VCaP (cell line): ENCODE data around the gene MEIOC.
A peak's percentile ranks its signal among the peaks of the same experiment; 100 is the strongest.
"Not testable (repeated sequence)": the region's sequence is repeated elsewhere in the genome, so short reads cannot be mapped to it uniquely, and the experiment has no call there.

Source experiments
- H3K27ac ChIP-seq: fragments of 450-650 bp; 2 replicates; pipeline ENCODE4 v1.5.1; 2017
- CTCF ChIP-seq: fragments of 450-650 bp; conservative IDR thresholded peaks from 2 replicates; pipeline ENCODE4 v1.5.1; 2017; ENCODE audit warnings: mild to moderate bottlenecking, moderate library complexity

Gene MEIOC

GRCh38 chr17:44655983-44656710 lies at the start of gene MEIOC:
MEIOC (plus strand) TSS chr17:44656468; CDS start chr17:44656614, 146 bp downstream.
- H3K27ac ChIP-seq, result no peak within 1 kb of the TSS
- TF ChIP-seq CTCF, result no peak

DNA sequence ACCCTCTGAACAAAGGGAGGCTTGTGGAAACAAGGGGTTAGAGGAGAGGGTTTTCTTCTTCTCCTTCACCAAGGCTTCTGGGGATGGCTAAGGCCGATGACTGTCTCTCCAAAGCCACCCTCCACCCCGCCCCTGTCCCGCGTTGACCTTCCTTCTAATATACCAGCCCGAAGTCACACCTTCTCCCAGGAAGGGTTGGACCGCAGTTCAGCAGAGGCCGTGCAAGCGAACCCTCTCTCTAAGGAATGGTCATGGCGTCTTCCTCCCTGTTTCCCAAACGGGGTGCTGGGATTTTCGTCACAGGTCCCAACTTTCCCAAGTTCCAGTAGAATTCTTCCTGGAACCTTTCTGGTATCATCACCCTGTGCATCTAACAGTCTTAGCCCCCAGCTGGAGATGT lies 49.6 kb upstream of the MEIOC start:
- TF ChIP-seq CTCF, result no peak
- no peak overlapping the region for H3K27ac ChIP-seq

- TF ChIP-seq CTCF, result no peak
- H3K27ac ChIP-seq, result peak overlapping the region; percentile 76
Measured at GRCh38 chr17:44607836-44608690, 48.2 kb upstream of the MEIOC start.

- TF ChIP-seq CTCF, result no peak
- peak overlapping the region; percentile 76 for H3K27ac ChIP-seq
Measured at GRCh38 chr17:44608727-44609435, 47.4 kb upstream of the MEIOC start.

- no peak overlapping the region for H3K27ac ChIP-seq
- no peak for TF ChIP-seq CTCF
Measured at GRCh38 chr17:44610331-44610730, 45.9 kb upstream of the MEIOC start.

- H3K27ac ChIP-seq, result no peak overlapping the region
- no peak for TF ChIP-seq CTCF
Measured at GRCh38 chr17:44610871-44611270, 45.4 kb upstream of the MEIOC start.

GRCh38 chr17:44614862-44615261 lies 41.4 kb upstream of the MEIOC start:
- TF ChIP-seq CTCF, result no peak
- no peak overlapping the region for H3K27ac ChIP-seq

DNA sequence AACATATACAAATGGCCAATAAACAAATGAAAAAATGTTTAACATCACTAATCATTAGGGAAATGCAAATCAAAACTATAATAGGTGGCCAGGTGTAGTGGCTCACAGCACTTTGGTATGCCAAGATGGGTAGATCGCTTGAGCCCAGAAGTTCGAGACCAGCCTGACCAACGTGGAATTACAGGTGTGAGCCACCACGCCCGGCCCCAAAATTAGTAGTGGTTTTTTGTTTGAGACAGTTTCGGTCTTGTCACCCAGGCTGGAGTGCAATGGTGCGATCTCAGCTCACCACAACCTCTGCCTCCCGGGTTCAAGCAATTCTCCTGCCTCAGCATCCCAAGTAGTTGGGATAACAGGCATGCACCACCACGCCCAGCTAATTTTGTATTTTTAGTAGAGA lies 37.6 kb upstream of the MEIOC start:
- not testable (repeated sequence) for H3K27ac ChIP-seq
